ENCODE data around the gene SERTM1.

SERTM1 gene

GRCh38 chr13:36673838-36674326 lies at the start of gene SERTM1:
Gene SERTM1, plus strand, starts transcription at chr13:36674020. Its CDS starts 21,059 bp downstream, at chr13:36695079.
- DNase-seq, result peak in 4 of 56 donors; percentile 3 to 13 (median 6)

GRCh38 chr13:36628377-36629056 lies 45.3 kb upstream of the SERTM1 start:
- DNase-seq, result no peak

DNA sequence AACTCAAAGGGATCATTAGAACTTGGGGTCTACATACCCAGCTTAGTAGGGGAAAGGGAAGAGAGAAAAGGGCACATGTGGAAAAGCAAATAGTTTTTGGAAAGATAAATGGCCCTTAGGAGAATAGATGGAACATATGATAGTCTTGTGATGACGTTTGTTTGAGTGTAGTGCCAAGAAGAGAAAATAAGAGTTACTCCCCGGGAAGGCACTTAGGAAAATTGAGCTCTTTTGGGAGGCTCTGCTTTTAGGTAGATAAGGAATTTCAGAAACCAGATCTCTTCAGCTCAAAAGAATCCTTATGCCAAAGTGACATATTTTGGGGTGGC lies 44.8 kb upstream of the SERTM1 start:
- no peak for DNase-seq

GRCh38 chr13:36630181-36630803 lies 43.5 kb upstream of the SERTM1 start:
- DNase-seq, result no peak

DNA sequence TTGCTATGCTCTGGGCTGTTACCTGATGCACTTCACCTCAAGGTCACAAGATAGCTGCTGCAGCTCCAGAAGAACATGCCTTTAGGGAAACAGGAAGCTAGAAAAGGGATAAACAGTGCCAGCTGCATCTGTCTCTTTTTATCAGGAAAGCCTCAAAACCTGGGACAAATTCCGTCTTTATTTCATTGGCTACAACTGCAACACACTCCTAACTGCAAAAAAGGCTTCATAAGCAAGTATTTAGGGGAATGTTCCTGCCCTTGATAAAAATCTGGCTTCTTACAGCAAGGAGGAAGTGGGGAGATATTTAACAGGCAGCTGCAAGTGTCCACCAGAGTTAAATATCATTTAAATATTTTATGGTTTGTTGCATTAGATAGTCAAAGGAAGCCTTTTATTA lies 34.2 kb upstream of the SERTM1 start:
- DNase-seq, result no peak

DNA sequence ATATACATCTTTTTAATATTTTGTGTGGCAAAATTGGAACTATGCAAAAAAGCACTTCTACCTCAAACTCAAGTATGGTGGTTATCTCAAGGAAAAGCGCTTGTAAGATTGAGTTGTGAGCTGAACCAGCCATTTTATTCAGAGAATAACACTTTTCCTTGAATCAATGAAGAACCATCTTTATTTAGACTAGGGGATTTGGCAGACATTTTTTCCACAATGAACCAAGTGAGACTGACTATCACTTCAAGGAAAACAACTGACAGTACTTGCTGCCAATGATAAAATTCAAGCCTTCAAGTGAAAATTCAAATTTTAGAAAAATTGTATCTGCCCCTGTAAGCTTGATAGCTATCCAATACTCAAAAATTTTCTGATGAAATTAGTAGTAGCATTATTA lies 23.2 kb upstream of the SERTM1 start:
- DNase-seq, result no peak

GRCh38 chr13:36665630-36666029 lies 8.2 kb upstream of the SERTM1 start:
- DNase-seq, result no peak

GRCh38 chr13:36666477-36667229 lies 7.2 kb upstream of the SERTM1 start:
- DNase-seq, result peak in 1 of 56 donors; percentile 5

- DNase-seq, result no peak
Measured at GRCh38 chr13:36668316-36668715, 5.5 kb upstream of the SERTM1 start.

- peak in 1 of 56 donors; percentile 10 for DNase-seq
Measured at GRCh38 chr13:36673352-36673751, 468 bp upstream of the SERTM1 start.

- no peak for DNase-seq
Measured at GRCh38 chr13:36674337-36675212, 755 bp downstream of the SERTM1 start.

DNA sequence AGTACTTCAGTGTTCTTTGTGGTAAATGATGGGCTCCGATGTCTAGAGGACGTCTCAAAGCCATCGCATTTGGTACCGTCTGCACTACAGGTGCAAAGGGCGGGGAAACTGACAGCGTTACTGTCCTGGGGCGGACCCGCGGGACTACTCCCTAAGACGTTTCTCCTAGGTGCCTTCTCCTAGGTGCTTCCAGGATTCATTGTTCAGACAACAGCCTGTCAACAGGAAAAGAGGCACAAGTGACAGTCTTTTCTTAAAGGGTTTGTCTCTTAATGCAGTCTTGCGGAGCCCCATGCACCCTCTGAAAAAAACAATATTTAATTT lies 1.4 kb downstream of the SERTM1 start:
- no peak for DNase-seq

GRCh38 chr13:36680913-36681312 lies 7.1 kb downstream of the SERTM1 start:
- no peak for DNase-seq

GRCh38 chr13:36681894-36682624 lies 8.2 kb downstream of the SERTM1 start:
- no peak for DNase-seq

DNA sequence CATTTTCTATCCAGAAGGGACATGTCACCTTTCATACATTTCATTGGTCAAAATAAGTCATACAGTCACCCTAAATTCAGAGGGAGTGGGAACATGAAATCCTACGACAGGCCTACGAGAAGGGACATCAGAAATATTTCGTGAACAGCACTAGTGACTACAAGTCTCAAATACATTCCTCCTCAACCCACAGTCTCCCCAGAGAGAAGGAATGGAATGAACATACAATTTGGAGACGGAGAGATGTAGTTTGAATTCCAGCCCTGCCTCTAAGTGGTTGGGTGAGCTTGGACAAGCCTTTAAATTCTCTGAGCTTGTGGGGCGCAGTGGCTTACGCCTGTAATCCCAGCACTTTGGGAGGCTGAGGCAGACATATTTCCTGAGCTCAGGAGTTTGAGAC lies 9.9 kb downstream of the SERTM1 start:
- DNase-seq, result no peak

DNA sequence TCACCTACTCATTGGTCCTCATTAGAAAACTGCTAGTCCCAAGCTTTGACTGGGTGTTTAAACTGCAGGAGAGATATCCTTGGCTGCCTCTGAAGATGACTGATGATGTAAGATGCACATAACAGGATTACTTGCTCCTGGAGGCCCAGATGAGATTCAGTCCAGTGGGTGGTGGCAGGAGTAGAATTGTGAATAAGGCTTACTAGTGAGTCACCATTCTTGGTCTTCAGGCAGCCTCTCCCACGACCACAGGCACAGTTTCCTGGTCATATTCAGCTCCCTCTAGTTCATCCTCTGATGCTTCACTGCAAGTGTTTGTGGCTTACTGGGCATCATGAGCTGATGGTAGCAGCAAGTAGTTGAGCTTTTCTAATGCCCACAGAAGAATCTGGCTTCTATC lies 12.1 kb downstream of the SERTM1 start:
- DNase-seq, result no peak

DNA sequence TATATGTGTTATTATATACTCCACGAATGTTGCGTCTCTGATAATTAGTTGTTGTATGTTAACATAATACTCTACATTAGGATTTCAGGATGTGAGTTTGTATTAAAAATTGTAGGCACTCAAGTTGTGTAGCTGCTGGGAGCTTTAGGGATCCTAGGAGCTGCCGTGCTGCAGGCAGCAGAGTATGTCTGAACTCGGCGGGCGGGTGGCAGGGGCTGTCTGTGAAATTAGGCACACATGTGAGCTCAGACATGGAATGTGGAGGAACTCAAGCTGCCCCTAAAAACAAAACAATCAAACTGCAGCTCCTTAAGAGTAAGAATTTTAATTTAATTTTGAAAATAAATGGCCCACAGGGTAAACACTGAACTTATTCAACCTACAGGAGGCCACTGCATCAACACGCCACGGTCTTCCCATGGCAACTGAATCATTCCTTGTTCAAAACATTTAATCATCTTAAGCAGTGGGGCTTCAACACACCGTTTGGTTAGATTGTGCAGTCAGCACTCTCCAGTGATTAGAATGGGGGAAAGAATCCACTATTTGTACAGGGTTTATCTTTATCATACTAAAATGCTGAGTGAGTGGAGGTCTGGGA lies 22.7 kb downstream of the SERTM1 start:
- no peak for DNase-seq

DNA sequence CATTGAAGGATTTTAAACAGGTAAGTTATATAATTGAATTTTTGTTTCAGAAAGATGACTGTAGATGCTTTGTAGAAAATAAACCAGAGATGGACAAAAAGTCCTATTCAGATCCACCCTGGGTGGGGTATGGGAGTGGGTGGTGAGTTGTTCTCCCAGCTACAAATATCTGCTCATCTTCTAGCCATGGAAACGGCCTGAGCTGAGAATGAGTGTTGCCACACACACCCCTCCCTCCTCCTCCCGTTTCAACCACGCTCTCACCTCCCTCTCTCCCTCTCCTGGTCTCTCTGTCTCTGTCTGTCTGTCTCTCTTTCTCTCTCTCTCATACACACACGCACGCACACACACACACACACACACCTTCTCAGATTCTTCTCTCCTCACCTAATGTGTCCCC lies 26.4 kb downstream of the SERTM1 start:
- DNase-seq, result peak in 14 of 56 donors; percentile 1 to 31 (median 12)

DNA sequence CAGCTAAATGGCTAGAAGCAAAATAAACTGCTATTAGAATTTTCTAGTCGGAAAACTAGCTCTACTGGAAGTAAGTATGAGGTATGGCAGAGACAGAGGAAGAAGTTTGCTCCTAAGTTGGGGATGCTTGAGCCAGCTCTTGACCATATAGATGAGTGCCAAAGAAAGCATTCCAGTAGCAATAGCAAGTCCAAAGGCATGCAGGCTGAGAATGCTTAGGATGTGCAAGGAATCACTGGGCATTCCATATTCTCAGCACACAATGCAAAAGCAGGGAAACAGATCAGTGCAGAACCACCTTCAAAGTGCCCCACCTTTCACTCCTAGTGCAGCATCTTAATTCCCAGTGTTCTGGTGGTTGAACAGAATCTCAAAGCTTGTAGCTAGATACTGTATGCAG lies 32.9 kb downstream of the SERTM1 start:
- DNase-seq, result no peak

GRCh38 chr13:36709136-36709890 lies 35.5 kb downstream of the SERTM1 start:
- no peak for DNase-seq

All from nucleus accumbens (tissue), 56 donors.